ENCODE measurements around the gene NFKBIL1. TPM values are rescaled to one million over a fixed set of nuclear protein-coding genes. Genes with fewer than 3 reads are reported as not detected.

Gene NFKBIL1
- total RNA-seq, 1 donor from 2014 or later, result 33.2 TPM

- DNase-seq (ENCODE audit: extremely low spot score, unreplicated experiment), result no peak
- H3K36me3 Mint-ChIP-seq (ENCODE audit: unreplicated experiment), result peaks cover 78% of the 10 kb centered on the region
- no peaks in the 10 kb centered on the region for H3K9me3 Mint-ChIP-seq (ENCODE audit: unreplicated experiment)
- H3K27me3 Mint-ChIP-seq (ENCODE audit: unreplicated experiment), result no peaks in the 10 kb centered on the region
- H3K4me1 Mint-ChIP-seq (ENCODE audit: unreplicated experiment), result peaks cover 27% of the 10 kb centered on the region
- no peak overlapping the region for H3K4me3 Mint-ChIP-seq (ENCODE audit: unreplicated experiment)
- no peak overlapping the region for H3K27ac Mint-ChIP-seq (ENCODE audit: unreplicated experiment)
- TF ChIP-seq CTCF (IDR thresholded peaks at IDR 0.05), result no peak
Measured at GRCh38 chr6:31535538-31536324, 11.7 kb upstream of the NFKBIL1 start.

GRCh38 chr6:31538805-31539400 lies 8.5 kb upstream of the NFKBIL1 start:
- Mint-ChIP-seq H3K27me3 (ENCODE audit: unreplicated experiment) (no peaks in the 10 kb centered on the region), H3K27ac (ENCODE audit: unreplicated experiment) (peak overlapping the region; percentile 9), H3K4me3 (ENCODE audit: unreplicated experiment) (peak overlapping the region; percentile 96), H3K4me1 (ENCODE audit: unreplicated experiment) (peaks cover 34% of the 10 kb centered on the region), H3K36me3 (ENCODE audit: unreplicated experiment) (peaks cover 56% of the 10 kb centered on the region), H3K9me3 (ENCODE audit: unreplicated experiment) (no peaks in the 10 kb centered on the region)
- TF ChIP-seq CTCF (IDR thresholded peaks at IDR 0.05), result no peak
- DNase-seq (ENCODE audit: extremely low spot score, unreplicated experiment), result no peak

- no peaks in the 10 kb centered on the region for H3K9me3 Mint-ChIP-seq (ENCODE audit: unreplicated experiment)
- no peak for TF ChIP-seq CTCF (IDR thresholded peaks at IDR 0.05)
- DNase-seq (ENCODE audit: extremely low spot score, unreplicated experiment), result no peak
- H3K4me3 Mint-ChIP-seq (ENCODE audit: unreplicated experiment), result peak overlapping the region; percentile 96
- peaks cover 39% of the 10 kb centered on the region for H3K36me3 Mint-ChIP-seq (ENCODE audit: unreplicated experiment)
- H3K4me1 Mint-ChIP-seq (ENCODE audit: unreplicated experiment), result peaks cover 38% of the 10 kb centered on the region
- H3K27ac Mint-ChIP-seq (ENCODE audit: unreplicated experiment), result peak overlapping the region; percentile 99
- no peaks in the 10 kb centered on the region for H3K27me3 Mint-ChIP-seq (ENCODE audit: unreplicated experiment)
Measured at GRCh38 chr6:31540640-31541039, 6.8 kb upstream of the NFKBIL1 start.

GRCh38 chr6:31541059-31541657 lies 6.2 kb upstream of the NFKBIL1 start:
- Mint-ChIP-seq H3K4me3 (ENCODE audit: unreplicated experiment) (peak overlapping the region; percentile 96), H3K36me3 (ENCODE audit: unreplicated experiment) (peaks cover 34% of the 10 kb centered on the region), H3K27ac (ENCODE audit: unreplicated experiment) (peak overlapping the region; percentile 99), H3K27me3 (ENCODE audit: unreplicated experiment) (no peaks in the 10 kb centered on the region), H3K4me1 (ENCODE audit: unreplicated experiment) (peaks cover 44% of the 10 kb centered on the region), H3K9me3 (ENCODE audit: unreplicated experiment) (no peaks in the 10 kb centered on the region)
- no peak for TF ChIP-seq CTCF (IDR thresholded peaks at IDR 0.05)
- DNase-seq (ENCODE audit: extremely low spot score, unreplicated experiment), result no peak
